Ovary (tissue), 3 donors: ENCODE measurements around the gene RFXANK.

Experiments used
- EP300 ChIP-seq: sonication (generic); formaldehyde crosslinking; IDR thresholded peaks from one replicate; pipeline ENCODE4 v1.6.1; 2017; ENCODE audit warnings: antibody characterized with exemption
- POLR2A ChIP-seq: fragments of 450-650 bp; IDR thresholded peaks from one replicate; pipeline ENCODE4 v1.6.1; 2017; ENCODE audit warnings: antibody characterized with exemption, mild to moderate bottlenecking, moderate library complexity
- TF ChIP-seq, protein P1 (sequence below), 3 donors: fragments of 450-650 bp in 2 of 3; fragments of 200-600 bp in 1 of 3; IDR thresholded peaks; one replicate each; pipeline versions ENCODE4 v1.5.1 to v1.8.0; 2016 to 2022; ENCODE audit warnings: antibody characterized with exemption in 3 of 3, mild to moderate bottlenecking in 1 of 3
- donor health status: DM: no; HTN: no; CAD: no.

DNA sequence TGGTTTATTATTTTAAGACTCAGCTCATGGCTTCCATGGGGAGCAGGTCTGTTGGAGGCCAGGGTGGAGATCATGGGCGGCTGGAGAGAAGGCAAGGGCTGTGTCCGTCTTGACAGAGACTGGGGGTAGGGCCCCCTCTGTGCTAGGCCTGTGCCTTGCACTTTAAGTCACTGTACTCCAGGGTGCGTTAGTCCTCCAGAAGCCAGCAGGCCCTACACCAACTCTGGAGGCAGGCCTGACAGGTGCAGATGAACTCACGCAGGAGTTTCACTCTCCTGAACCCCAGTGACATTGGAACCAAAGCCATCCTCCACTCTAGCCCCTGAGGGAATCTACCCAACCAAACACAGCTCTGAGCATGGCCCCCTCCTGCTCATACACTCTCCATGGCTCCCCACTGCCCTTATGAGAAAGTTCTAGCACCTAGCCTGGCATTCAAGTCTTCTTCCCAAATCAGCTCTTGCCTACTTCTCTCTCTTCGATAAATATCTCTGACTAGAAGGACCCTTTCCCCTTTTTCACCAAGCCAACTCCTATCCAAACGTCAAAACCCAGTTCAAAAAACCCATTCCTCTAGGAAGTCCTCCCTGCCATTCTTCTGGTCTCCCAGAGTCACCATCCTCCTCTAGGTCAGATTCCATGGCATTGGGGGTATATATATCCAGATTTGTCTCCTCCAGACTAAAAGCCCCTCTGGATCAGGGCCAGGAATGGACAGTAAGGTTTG is 37.1 kb upstream of the RFXANK start:
- TF ChIP-seq, protein P1, sequence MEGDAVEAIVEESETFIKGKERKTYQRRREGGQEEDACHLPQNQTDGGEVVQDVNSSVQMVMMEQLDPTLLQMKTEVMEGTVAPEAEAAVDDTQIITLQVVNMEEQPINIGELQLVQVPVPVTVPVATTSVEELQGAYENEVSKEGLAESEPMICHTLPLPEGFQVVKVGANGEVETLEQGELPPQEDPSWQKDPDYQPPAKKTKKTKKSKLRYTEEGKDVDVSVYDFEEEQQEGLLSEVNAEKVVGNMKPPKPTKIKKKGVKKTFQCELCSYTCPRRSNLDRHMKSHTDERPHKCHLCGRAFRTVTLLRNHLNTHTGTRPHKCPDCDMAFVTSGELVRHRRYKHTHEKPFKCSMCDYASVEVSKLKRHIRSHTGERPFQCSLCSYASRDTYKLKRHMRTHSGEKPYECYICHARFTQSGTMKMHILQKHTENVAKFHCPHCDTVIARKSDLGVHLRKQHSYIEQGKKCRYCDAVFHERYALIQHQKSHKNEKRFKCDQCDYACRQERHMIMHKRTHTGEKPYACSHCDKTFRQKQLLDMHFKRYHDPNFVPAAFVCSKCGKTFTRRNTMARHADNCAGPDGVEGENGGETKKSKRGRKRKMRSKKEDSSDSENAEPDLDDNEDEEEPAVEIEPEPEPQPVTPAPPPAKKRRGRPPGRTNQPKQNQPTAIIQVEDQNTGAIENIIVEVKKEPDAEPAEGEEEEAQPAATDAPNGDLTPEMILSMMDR (IDR thresholded peaks at IDR 0.05) = no peak
- no peak for TF ChIP-seq EP300
- TF ChIP-seq POLR2A = no peak
